ENCODE data around the gene ZNF579.
"Not testable (repeated sequence)": the region's sequence is repeated elsewhere in the genome, so short reads cannot be mapped to it uniquely, and the experiment has no call there.

- TF ChIP-seq POLR2A (IDR thresholded peaks at IDR 0.05; ENCODE audit: low read depth, low read length); POLR2AphosphoS5 (IDR thresholded peaks at IDR 0.05; ENCODE audit: low read depth, low read length); PAX5 (IDR thresholded peaks at IDR 0.05; ENCODE audit: insufficient read depth, low read length, severe bottlenecking); TAF1 (IDR thresholded peaks at IDR 0.05; ENCODE audit: low read depth, low read length); POU2F2 (IDR thresholded peaks at IDR 0.05; ENCODE audit: low read depth, low read length); SPI1 (IDR thresholded peaks at IDR 0.05; ENCODE audit: low read depth, low read length): not testable (repeated sequence)
Measured at GRCh38 chr19:55583897-55584296, 3.2 kb upstream of the ZNF579 start.
